Stimulated activated CD4-positive, alpha-beta T cell treated with anti-CD3 and anti-CD28 coated beads, Interleukin-12 subunit alpha, Interleukin-12 subunit beta, amount 100 ng/mL, for 48 hours (primary cell): ENCODE results near the gene RNF144B.
A peak's percentile ranks its signal among the peaks of the same experiment; 100 is the strongest.

Experiments used
- DNase-seq, 3 donors: peaks; one replicate each; pipeline ENCODE4 v3.0.0-alpha.2; 2020; ENCODE audit warnings: low read depth in 2 of 3, low spot score in 1 of 3

RNF144B gene

DNA sequence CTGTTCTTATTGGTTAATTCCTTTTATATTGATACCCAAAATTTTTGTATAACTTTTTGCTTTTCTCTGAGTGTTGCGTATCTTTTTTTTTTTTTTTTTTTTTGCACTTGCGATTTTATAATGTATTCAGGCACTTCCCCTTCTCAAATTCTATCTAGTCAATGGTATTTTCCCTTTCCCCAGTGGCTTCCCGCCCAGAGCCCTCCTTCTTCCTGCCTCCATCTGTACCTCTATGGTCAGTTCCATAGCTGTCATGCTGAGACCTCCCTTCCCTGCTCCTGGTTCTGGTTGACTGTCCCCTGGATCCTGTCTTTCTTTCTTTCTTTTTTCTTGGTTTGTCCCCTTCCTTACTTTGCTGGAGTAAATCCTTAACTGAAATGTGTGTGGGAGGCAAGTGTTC lies 94.7 kb downstream of the RNF144B start:
- no peak for DNase-seq

DNA sequence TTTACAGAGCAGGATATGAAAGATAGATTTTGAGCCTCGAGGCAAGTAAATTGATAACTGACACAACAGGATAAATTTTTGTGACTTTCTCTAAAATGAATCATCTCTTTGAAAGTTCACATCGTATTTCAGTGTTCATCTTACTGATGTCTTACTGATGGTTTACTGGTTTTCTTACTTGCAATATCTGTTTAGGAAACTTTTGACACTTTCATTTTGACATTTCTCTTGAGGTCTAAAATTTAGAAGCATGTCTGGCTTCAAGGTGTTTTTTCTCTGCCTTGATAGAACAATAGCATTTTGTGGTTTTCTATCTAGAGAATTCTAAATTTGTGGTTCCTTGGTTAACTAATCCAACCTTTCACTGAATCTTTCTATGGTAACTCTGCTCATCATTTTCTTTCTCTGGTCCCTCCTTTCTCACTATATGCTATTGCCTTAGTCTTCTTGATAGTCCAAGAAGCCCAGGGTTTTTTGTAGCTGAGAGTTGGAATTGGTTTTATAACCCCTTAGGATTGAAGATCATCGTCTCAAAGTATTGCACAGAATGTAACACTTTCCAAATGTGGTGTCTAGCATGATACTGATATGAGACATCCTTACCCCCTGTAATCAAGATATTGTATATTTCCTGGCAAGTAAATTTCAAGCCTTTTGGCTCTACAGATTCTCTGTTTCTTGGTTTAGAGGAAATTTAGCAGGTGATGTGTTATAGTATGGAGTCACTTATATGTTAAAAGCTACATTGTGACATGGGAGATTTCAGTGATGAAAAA lies 98.7 kb downstream of the RNF144B start:
- DNase-seq, result no peak

DNA sequence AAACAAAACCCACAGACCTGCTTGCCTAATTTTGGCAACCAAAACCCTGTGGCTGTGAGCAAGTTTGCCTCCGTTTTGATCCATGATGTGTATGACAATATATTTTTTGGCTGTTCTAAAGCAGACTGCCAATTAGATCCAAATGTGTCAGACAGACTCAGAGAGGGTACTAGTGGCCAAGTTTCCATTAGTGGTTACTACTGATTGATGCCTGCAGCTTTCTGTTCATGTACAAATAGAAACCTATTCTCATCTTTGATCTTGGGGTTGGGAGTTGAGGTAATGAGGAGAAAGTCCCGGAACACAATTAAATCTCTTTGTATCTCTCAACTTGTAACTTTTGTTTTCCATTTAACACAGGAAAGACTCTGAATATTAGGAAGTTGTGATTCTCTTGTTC lies 100.9 kb downstream of the RNF144B start:
- DNase-seq, result no peak

DNA sequence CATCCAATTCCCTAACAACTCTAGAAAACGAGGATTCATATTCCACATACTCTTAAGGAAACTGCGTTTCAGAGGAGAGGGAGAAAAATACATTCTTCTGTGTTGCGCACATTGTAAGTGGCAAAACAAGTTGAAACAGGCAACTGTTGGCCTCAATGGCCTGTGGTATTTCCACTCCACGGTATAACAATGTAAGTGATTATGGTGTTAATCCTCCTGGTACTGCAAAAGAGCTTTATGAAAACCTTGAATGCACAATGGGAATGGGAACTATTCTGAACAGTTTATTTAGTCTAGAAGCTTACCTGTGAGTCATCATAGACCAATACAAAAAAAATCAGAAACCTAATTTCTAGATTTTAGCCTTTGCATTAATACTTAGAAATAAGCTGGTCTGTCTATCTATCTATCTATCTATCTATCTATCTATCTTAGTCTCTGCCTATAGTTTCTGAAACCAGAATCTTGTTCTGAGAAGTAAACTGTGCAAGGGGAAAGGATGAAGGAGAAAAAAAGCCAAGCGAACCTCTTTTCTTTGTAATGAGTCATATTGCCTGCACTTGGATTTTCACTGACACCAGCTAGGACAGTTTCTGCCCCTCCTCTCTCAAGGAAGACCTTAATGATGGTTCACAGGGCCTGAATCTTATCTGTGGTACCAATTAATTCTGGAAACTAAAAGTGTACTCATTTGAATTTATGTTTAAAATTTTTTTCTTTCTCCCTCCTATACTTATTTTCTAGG lies 101.5 kb downstream of the RNF144B start:
- no peak for DNase-seq

DNA sequence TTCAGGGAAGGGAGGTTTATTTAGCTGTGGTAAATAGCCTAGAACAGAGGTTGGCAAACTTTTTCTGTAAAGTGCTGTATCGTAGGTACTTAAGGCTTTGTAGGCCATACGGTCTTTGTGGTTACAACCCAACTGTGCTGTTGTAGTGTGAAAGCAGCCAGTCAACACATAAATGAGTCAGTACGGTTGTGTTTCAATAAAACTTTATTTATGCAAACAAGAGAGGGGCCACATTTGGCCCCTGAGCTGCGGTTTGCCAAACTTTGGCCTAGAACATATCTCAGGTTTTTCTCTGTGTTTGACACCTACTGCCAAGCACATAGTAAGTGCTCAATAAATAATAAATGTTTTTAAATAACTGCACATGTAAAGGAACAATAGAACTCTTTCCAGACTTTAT lies 102.2 kb downstream of the RNF144B start:
- DNase-seq, result no peak

- no peak for DNase-seq
Observed at GRCh38 chr6:18491308-18492045, 104.3 kb downstream of the RNF144B start.

DNA sequence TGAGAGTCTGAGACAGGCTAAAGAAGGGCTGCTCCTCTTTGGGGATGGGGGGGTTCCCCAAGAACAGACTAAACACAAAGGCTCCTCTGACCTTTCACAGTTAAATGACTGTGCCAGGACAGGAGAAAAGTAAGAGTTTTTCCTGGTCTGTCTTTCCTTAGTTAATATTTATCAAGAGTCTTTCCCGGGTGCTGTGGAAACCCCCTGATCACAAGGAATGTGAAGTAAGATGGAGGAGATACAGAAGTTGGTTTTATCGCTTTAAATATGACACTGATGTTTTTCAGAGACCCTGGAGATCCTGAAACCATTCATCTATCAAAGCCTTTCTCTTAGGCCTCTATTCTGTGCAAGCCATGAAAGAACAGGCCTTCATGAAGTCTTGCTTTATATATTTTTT lies 105.8 kb downstream of the RNF144B start:
- no peak for DNase-seq

DNA sequence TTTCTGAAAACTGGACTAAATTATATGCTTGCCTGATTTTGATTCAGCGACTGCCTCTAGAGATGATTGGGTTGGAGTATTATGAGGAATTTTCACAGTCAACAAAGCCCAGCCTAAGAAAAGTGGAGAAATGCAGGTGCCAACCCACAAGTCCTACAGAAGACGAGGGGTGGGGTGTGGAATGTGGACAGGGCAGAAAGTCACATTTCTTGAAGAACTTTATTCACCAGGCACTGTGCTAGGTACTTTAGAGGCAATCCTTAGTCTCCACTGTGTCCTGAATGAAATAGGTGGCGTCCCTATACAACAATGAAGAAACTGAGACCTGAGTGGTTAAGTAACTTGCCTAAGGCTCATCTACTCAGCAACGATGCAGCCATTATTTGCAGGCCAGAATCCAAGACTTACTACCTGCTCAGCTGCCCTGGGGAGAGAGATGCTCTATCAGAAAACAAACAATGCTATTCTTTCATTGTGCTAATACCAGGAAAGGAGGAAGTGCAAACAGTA lies 106.3 kb downstream of the RNF144B start:
- DNase-seq, result no peak

DNA sequence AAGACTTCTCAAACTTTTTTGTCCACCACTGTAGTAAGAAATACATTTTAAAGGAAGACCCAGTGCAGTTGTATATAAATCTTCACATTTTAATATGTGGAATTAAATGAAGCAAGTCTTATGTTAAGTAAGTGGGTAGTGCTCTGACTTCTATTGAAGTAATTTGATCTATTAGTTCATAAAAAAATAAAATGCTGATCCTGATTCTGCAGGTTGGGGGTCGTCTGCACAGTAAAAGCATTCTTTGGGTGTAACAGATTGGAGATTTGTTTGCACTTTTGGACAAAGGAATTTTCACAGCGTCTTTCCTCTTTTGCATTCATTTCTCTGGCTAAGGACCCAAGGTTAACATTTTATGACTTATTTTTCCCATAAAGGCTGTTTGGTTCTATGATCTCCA lies 106.8 kb downstream of the RNF144B start:
- DNase-seq, result no peak

GRCh38 chr6:18495236-18495635 lies 108.1 kb downstream of the RNF144B start:
- no peak for DNase-seq

- DNase-seq, result no peak
Observed at GRCh38 chr6:18496462-18496861, 109.3 kb downstream of the RNF144B start.

GRCh38 chr6:18497006-18497405 lies 109.9 kb downstream of the RNF144B start:
- no peak for DNase-seq

DNA sequence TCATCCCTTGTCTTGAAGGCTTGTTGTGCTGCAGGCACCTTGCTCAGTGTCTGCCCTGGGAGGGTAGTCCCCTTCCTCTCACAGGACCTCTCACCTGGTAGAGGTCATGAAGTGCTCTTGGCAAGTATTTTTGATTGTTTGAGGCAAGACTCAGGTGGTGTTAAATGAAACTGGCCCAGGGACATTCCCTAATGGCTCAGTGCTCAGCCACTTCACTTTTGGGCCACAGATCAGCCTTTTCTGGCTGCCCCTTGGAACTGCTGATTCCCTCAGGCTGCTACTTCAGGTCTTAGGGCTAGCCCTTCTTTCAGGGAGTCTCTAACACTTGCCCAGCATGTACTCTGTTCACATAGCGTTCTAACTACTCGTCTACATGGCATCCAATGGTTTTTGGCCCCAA lies 111.3 kb downstream of the RNF144B start:
- no peak for DNase-seq

DNA sequence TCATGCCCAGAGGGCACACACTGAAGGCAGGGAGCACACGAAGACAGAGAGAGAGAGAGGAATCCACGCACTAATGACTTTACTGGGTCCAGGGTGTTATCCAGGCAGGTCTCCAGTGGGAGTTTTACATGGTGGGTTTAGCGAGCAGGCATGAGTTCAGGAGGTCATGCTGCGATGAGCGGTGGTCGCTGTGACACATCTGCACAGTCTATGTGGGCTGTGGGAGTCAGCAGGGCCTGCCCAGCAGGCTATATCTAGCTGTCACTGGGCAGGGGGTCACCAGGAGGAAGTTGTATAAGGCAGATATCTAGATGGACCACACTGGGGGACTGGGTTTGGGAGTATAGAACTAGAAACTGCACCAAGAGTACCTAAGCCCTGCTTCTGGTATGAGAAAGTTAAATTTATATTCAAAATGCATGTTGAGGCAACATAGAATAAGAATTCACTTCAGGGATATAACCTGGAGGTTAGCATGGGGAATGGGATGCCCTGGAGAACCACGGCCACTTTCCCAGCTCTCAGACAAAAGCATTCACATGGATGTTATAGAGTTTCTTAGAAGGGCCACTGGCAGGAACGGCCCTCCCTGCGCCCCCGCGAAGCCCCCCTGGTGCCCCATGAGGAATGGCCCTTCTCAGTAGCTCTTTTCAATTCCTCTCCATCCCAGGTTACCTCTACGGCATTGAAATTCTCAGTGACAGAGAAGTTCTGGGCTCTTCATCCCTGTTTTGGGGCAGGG lies 113.9 kb downstream of the RNF144B start:
- DNase-seq, result no peak

DNA sequence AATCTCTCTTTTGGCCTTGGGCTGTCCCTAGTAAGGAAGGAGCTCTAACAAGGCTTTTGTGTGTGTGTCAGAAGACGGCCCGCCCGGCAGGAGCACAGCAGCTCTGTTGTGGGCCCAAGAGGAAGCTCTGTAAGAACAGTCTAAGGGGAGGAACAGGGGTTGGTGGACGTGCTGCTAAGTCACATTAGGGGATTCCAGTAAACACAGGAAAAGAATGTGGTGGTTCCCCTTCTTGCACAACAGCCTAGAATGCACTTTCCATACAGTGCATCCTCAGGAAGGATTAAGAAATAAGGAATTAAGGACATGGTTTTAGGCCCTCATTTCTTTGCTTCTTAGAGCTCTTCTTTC lies 114.5 kb downstream of the RNF144B start:
- no peak for DNase-seq

DNA sequence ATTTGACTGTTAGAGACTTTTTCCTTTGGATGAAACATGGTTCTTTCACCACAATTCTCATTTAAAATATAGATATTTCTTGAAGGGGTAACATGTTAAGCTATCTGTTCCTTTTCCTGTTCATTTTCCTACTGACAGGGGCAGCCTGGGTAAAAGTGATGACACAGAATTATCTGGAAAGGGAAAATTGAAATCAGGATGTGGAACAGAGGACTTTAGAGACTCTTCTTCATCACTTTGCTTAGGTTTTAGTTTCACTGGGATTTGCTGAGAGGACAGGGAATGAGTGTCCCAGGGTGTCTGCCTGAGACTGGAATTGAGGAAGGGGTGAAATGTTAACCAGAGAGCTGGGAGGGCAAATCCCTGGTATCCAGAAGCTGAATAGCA lies 116.0 kb downstream of the RNF144B start:
- DNase-seq, result no peak

DNA sequence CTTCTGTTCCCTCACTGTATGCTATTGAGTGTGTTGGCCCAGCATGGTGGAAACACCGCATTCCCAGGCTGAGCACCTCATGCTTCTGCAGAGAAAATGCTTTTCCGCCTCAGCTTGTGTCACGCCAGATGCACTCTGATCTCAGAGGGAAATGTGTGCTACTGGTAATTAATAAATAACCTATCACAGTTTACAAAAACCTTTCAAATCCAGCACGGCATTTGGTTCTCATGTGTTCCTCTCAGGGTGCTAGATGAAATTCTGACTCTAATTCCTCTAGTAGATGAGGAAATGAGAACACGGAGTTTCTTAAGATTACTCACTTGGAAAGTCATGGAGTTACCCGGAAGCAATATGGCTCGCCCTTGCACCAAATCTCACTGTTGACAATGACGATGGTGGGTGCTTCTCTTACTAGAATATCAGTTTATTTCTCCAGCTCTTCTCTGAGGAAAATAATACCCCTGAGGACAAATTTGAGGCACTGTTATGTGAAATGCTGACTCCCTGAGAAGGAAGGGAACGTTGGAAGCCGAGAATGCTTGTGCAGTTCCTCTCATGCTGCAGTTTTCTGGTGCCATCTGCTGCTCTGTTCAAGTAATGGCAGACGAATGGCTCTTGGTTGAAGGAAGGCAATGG lies 116.6 kb downstream of the RNF144B start:
- DNase-seq, result peak in 1 of 3 donors; percentile 20

DNA sequence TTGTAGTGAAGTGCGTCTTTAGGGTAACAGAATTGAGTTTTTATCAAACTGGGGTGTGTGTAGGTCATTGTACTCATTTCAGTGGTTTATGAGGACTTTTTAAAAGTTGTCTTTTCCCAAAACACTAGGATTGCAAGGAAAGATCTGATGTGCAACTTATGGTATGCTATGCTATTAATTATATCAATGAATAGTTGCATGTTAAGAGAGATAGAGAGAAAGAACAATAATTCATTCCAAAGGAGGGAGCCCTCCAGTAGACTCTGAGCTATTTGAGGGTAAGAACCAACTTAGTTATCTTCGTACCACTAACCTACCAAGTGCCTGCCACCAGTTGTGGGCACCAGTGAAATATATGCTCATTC lies 117.1 kb downstream of the RNF144B start:
- DNase-seq, result no peak

- DNase-seq, result no peak
Observed at GRCh38 chr6:18506382-18507017, 119.3 kb downstream of the RNF144B start.

DNA sequence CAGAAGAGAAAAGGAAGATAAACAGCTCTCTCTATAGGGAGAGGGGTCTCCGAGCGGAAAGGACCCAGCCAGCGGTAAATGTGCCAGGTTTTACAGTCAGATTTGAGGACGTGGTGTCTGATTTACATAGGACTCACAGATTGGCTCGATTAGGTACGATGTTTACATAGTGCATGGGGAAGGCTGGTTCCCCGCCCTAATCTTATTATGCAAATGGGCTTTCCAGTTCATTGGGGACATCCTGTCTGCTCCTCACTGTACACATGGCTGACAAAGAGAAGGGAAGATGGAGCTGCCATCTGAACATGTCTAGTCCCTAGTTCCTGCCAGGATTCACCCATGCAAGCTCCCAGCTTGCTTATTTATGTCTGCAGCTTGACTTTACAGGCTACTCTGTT lies 119.9 kb downstream of the RNF144B start:
- DNase-seq, result no peak
